K562 (cell line): ENCODE measurements around the gene CHCHD10. TPM values are rescaled to one million over a fixed set of nuclear protein-coding genes. Genes with fewer than 3 reads are reported as not detected.
A peak's percentile ranks its signal among the peaks of the same experiment; 100 is the strongest.

Source experiments
- CCNT2 ChIP-seq: IDR thresholded peaks from 2 replicates; pipeline ENCODE4 v1.6.1; 2011; ENCODE audit warnings: borderline replicate concordance, low read depth, mild to moderate bottlenecking, moderate library complexity, mixed read lengths, low read length; ENCODE audit not compliant: insufficient read length; ENCODE audit errors: extremely low read depth
- CREB3L1 ChIP-seq: fragments of 450-650 bp; IDR thresholded peaks from 2 replicates; pipeline ENCODE4 v1.6.1; 2014; ENCODE audit warnings: low read depth, mild to moderate bottlenecking, moderate library complexity, borderline replicate concordance
- GABPA ChIP-seq: fragments of 200-800 bp; sonication (Bioruptor generic); conservative IDR thresholded peaks from 2 replicates; pipeline ENCODE4 v1.6.1; 2016; ENCODE audit warnings: low read depth, missing genetic modification characterization, missing compliant biosample characterization
- GABPB1 ChIP-seq: sonication (generic); formaldehyde crosslinking; IDR thresholded peaks from 2 replicates; pipeline ENCODE4 v1.8.0; 2022; ENCODE audit warnings: mild to moderate bottlenecking, missing genetic modification reagents
- HDAC1 ChIP-seq, 2 experiments: fragments of 450-650 bp; IDR thresholded peaks; 2 replicates each; pipeline ENCODE4 v1.6.1; 2016 to 2017; ENCODE audit warnings: inconsistent platforms in 1 of 2, mild to moderate bottlenecking in 1 of 2, moderate library complexity in 1 of 2
- MTA1 ChIP-seq: fragments of 450-650 bp; IDR thresholded peaks from 2 replicates; pipeline ENCODE4 v1.6.1; 2017; ENCODE audit warnings: borderline replicate concordance
- NR1H2 ChIP-seq: sonication (generic); formaldehyde crosslinking; IDR thresholded peaks from 2 replicates; pipeline ENCODE4 v1.4.0; 2020; ENCODE audit warnings: mild to moderate bottlenecking, missing genetic modification reagents
- NR2C2 ChIP-seq, 2 experiments: fragments of 200-800 bp in 1 of 2; sonication (Bioruptor generic) in 1 of 2; sonication (generic) in 1 of 2; formaldehyde crosslinking in 1 of 2; IDR thresholded peaks; 2 replicates each; pipeline versions ENCODE4 v1.6.1 to v1.8.0; 2016 to 2022; ENCODE audit warnings: mild to moderate bottlenecking in 1 of 2, missing compliant biosample characterization in 1 of 2, missing genetic modification characterization in 1 of 2, missing genetic modification reagents in 1 of 2
- PCBP1 ChIP-seq: fragments of 200-400 bp; formaldehyde crosslinking; IDR thresholded peaks from 2 replicates; pipeline ENCODE4 v1.6.1; 2018; ENCODE audit warnings: mild to moderate bottlenecking, low read depth, low read length; ENCODE audit not compliant: poor library complexity, severe bottlenecking
- PCBP2 ChIP-seq: fragments of 200-400 bp; formaldehyde crosslinking; IDR thresholded peaks from 2 replicates; pipeline ENCODE4 v1.6.1; 2018; ENCODE audit warnings: low read length, low read depth, mild to moderate bottlenecking, moderate library complexity; ENCODE audit not compliant: poor library complexity, severe bottlenecking
- PTRF ChIP-seq: fragments of 450-650 bp; IDR thresholded peaks from 2 replicates; pipeline ENCODE4 v1.6.1; 2016; ENCODE audit warnings: mild to moderate bottlenecking, missing genetic modification characterization, missing compliant biosample characterization
- PYGO2 ChIP-seq: fragments of 450-650 bp; IDR thresholded peaks from 2 replicates; pipeline ENCODE4 v1.6.1; 2016; ENCODE audit warnings: mild to moderate bottlenecking, missing genetic modification characterization, moderate library complexity, missing compliant biosample characterization
- RUNX1 ChIP-seq: sonication (generic); IDR thresholded peaks from 2 replicates; pipeline ENCODE4 v1.6.1; 2016; ENCODE audit warnings: antibody characterized with exemption, low read depth
- SNIP1 ChIP-seq: fragments of 450-650 bp; IDR thresholded peaks from 2 replicates; pipeline ENCODE4 v1.7.1; 2017; ENCODE audit warnings: low read depth, mild to moderate bottlenecking
- TAF7 ChIP-seq: fragments of 450-650 bp; IDR thresholded peaks from 2 replicates; pipeline ENCODE4 v1.6.1; 2016; ENCODE audit warnings: missing genetic modification characterization, missing compliant biosample characterization
- THRAP3 ChIP-seq: fragments of 450-650 bp; IDR thresholded peaks from 2 replicates; pipeline ENCODE4 v1.6.1; 2016; ENCODE audit warnings: mild to moderate bottlenecking, inconsistent platforms, borderline replicate concordance
- TRIM28 ChIP-seq: fragments of 450-650 bp; IDR thresholded peaks from 2 replicates; pipeline ENCODE4 v1.6.1; 2017
- ZBTB43 ChIP-seq: sonication (generic); formaldehyde crosslinking; IDR thresholded peaks from 2 replicates; pipeline ENCODE4 v1.8.0; 2023; ENCODE audit warnings: mild to moderate bottlenecking, missing genetic modification reagents
- ZBTB7A ChIP-seq: IDR thresholded peaks from 2 replicates; pipeline ENCODE4 v1.6.1; 2011; ENCODE audit warnings: low read depth, mild to moderate bottlenecking, low read length, moderate library complexity, borderline replicate concordance; ENCODE audit not compliant: control insufficient read depth
- ZC3H11A ChIP-seq: IDR thresholded peaks from 2 replicates; pipeline ENCODE4 v1.6.1; 2012; ENCODE audit warnings: low read depth, low read length, improper control_type of control experiment
- ZNF280A ChIP-seq: fragments of 450-650 bp; IDR thresholded peaks from 2 replicates; pipeline ENCODE4 v1.6.1; 2018; ENCODE audit warnings: mild to moderate bottlenecking, low read depth; ENCODE audit not compliant: partially characterized antibody
- ZNF431 ChIP-seq: sonication (generic); formaldehyde crosslinking; IDR thresholded peaks from 2 replicates; pipeline ENCODE4 v1.8.0; 2022; ENCODE audit warnings: mild to moderate bottlenecking, missing genetic modification reagents
- polyA plus RNA-seq, 8 experiments: library from polyadenylated mRNA; depleted of rRNA in 4 of 8; stranded (reverse) in 5 of 8; unstranded in 3 of 8; fragments of >200 nt; fragmentation: Nextera tagmentation in 2 of 8; fragmentation: Illumina TruSeq in 1 of 8; extraction: Ambion mirVana in 2 of 8; extraction: Trizol in 1 of 8; gene quantifications; 2 replicates each; pipeline versions ENCODE4 v1.2.1 to v1.2.3, GENCODE V29; 2011 to 2014; ENCODE audit warnings: inconsistent platforms in 1 of 8, missing spikeins in 1 of 8
- total RNA-seq, 7 experiments: library from RNA; depleted of rRNA in 6 of 7; stranded (reverse); fragments of >200 nt in 6 of 7; fragmentation: Illumina TruSeq in 2 of 7; extraction: Trizol in 2 of 7; gene quantifications; 2 replicates each; pipeline versions ENCODE4 v1.2.1 to v1.2.3, GENCODE V29; 2011 to 2021; ENCODE audit warnings: low replicate concordance in 1 of 7

The CHCHD10 gene
- total and polyA plus RNA-seq, 9 of the 15 experiments (the other 6 are each of a cell fraction or from before 2014, with no cell fraction given) = 15.2 to 292 (median 102) TPM

- TF ChIP-seq CREB3L1 (peak; percentile 62), SNIP1 (no peak), TRIM28 (no peak), PTRF (no peak), PYGO2 (tag) (no peak), PCBP2 (no peak), TAF7 (tag) (peak; percentile 66; the same call in 1 of the 2 replicates), ZBTB43 (CRISPR knock-in tag) (no peak), HDAC1 (IDR thresholded peaks at IDR 0.05) (peak in 1 of 2 experiments; percentile 9; a peak in 1 of 4 replicates), PCBP1 (peak; percentile 48), ZNF431 (CRISPR knock-in tag) (0 out of 2 replicates have a peak, but pooled peaks have one; percentile 22), GABPB1 (CRISPR knock-in tag) (peak; percentile 44; the same call in 1 of the 2 replicates), NR2C2 (CRISPR knock-in tag; IDR thresholded peaks at IDR 0.05) (no peak), NR2C2 (tag; IDR thresholded peaks at IDR 0.05) (peak; percentile 49; the same call in 1 of the 2 replicates), RUNX1 (no peak), CCNT2 (peak; percentile 53), GABPA (peak; percentile 93), ZBTB7A (no peak; the same call in 1 of the 2 replicates), ZC3H11A (no peak), ZNF280A (no peak), NR1H2 (CRISPR knock-in tag) (no peak), MTA1 (no peak), THRAP3 (no peak)
Measured at GRCh38 chr22:23750714-23751440, 16.9 kb downstream of the CHCHD10 start, which contains the start of gene ZNF70 (continued).
